Measurements from ENCODE around the gene DNM3.
"Not testable (repeated sequence)": the region's sequence is repeated elsewhere in the genome, so short reads cannot be mapped to it uniquely, and the experiment has no call there.

Gene DNM3

GRCh38 chr1:171841050-171841910 is at the start of gene DNM3:
Gene DNM3 (plus strand): TSS chr1:171841498. CDS start chr1:171841657, 159 bp downstream.
- DNase-seq: peak; percentile 71

- no peak for DNase-seq
These were observed 48.5 kb upstream of the DNM3 start for GRCh38 chr1:171792656-171793369.

- DNase-seq: no peak
These were observed 47.7 kb upstream of the DNM3 start for GRCh38 chr1:171793636-171794035.

- DNase-seq: no peak
These were observed 47.2 kb upstream of the DNM3 start for GRCh38 chr1:171794085-171794484.

- DNase-seq: no peak
These were observed 44.7 kb upstream of the DNM3 start for GRCh38 chr1:171796592-171796991.

- DNase-seq: no peak
These were observed 43.0 kb upstream of the DNM3 start for GRCh38 chr1:171798311-171798710.

- no peak for DNase-seq
These were observed 42.5 kb upstream of the DNM3 start for GRCh38 chr1:171798765-171799164.

GRCh38 chr1:171799166-171799565 is 42.1 kb upstream of the DNM3 start:
- DNase-seq: no peak

- not testable (repeated sequence) for DNase-seq
These were observed 41.6 kb upstream of the DNM3 start for GRCh38 chr1:171799698-171800097.

- no peak for DNase-seq
These were observed 41.0 kb upstream of the DNM3 start for GRCh38 chr1:171800342-171800741.

GRCh38 chr1:171800851-171801250 is 40.4 kb upstream of the DNM3 start:
- no peak for DNase-seq

GRCh38 chr1:171801487-171801891 is 39.8 kb upstream of the DNM3 start:
- DNase-seq: no peak

GRCh38 chr1:171802207-171802606 is 39.1 kb upstream of the DNM3 start:
- no peak for DNase-seq

GRCh38 chr1:171803045-171803444 is 38.3 kb upstream of the DNM3 start:
- DNase-seq: no peak

GRCh38 chr1:171803461-171804022 is 37.8 kb upstream of the DNM3 start:
- no peak for DNase-seq

GRCh38 chr1:171805395-171806115 is 35.7 kb upstream of the DNM3 start:
- no peak for DNase-seq

GRCh38 chr1:171807556-171807955 is 33.7 kb upstream of the DNM3 start:
- DNase-seq: no peak

- DNase-seq: no peak
These were observed 31.5 kb upstream of the DNM3 start for GRCh38 chr1:171809834-171810233.

- no peak for DNase-seq
These were observed 29.6 kb upstream of the DNM3 start for GRCh38 chr1:171811672-171812071.

GRCh38 chr1:171814692-171815091 is 26.6 kb upstream of the DNM3 start:
- no peak for DNase-seq

- DNase-seq: no peak
These were observed 24.9 kb upstream of the DNM3 start for GRCh38 chr1:171816300-171816901.

GRCh38 chr1:171817511-171818265 is 23.6 kb upstream of the DNM3 start:
- no peak for DNase-seq
